Measurements from ENCODE around the gene CHKA.

GRCh38 chr11:68031144-68031464 lies 90.1 kb downstream of the CHKA start:
- TF ChIP-seq, protein P1, sequence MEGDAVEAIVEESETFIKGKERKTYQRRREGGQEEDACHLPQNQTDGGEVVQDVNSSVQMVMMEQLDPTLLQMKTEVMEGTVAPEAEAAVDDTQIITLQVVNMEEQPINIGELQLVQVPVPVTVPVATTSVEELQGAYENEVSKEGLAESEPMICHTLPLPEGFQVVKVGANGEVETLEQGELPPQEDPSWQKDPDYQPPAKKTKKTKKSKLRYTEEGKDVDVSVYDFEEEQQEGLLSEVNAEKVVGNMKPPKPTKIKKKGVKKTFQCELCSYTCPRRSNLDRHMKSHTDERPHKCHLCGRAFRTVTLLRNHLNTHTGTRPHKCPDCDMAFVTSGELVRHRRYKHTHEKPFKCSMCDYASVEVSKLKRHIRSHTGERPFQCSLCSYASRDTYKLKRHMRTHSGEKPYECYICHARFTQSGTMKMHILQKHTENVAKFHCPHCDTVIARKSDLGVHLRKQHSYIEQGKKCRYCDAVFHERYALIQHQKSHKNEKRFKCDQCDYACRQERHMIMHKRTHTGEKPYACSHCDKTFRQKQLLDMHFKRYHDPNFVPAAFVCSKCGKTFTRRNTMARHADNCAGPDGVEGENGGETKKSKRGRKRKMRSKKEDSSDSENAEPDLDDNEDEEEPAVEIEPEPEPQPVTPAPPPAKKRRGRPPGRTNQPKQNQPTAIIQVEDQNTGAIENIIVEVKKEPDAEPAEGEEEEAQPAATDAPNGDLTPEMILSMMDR (IDR thresholded peaks at IDR 0.05), result no peak
- TF ChIP-seq POLR2A (IDR thresholded peaks at IDR 0.05), result no peak
